Measurements from ENCODE around the gene CLNS1A. TPM values are rescaled to one million over a fixed set of nuclear protein-coding genes. Genes with fewer than 3 reads are reported as not detected.
"Not testable (repeated sequence)": the region's sequence is repeated elsewhere in the genome, so short reads cannot be mapped to it uniquely, and the experiment has no call there.

Gene CLNS1A
- total RNA-seq, 1 donor from 2014 or later: 221 TPM

DNA sequence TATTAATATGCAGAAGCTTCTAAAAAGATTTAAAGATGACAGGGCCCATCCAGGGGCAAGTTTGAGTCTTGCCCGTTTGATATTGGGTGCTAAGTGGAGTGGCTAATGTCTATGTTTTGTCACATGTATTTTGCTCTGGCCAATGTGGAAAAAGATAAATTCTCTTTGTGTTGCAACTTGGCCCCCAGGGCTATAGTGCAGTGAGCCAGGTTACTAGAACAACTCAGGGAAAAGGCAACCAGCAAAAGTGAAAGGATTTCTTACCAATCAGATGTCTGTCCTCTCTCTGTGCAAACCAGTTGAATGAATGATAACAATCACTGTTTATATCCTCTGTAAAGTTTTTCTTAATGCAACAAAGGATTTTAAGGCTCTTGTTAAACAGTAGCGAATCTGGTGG lies 4.6 kb upstream of the CLNS1A start:
- Histone ChIP-seq H3K27me3 (ENCODE audit: control insufficient read depth, insufficient read depth, low read length) (no peaks in the 10 kb centered on the region), H3K36me3 (ENCODE audit: control insufficient read depth, insufficient read depth, low read length) (no peaks in the 10 kb centered on the region), H3K4me3 (ENCODE audit: low read depth, low read length) (no peak overlapping the region)
- DNase-seq (ENCODE audit: low read depth) (no peak), FAIRE-seq (no peak)
- TF ChIP-seq, protein P1, sequence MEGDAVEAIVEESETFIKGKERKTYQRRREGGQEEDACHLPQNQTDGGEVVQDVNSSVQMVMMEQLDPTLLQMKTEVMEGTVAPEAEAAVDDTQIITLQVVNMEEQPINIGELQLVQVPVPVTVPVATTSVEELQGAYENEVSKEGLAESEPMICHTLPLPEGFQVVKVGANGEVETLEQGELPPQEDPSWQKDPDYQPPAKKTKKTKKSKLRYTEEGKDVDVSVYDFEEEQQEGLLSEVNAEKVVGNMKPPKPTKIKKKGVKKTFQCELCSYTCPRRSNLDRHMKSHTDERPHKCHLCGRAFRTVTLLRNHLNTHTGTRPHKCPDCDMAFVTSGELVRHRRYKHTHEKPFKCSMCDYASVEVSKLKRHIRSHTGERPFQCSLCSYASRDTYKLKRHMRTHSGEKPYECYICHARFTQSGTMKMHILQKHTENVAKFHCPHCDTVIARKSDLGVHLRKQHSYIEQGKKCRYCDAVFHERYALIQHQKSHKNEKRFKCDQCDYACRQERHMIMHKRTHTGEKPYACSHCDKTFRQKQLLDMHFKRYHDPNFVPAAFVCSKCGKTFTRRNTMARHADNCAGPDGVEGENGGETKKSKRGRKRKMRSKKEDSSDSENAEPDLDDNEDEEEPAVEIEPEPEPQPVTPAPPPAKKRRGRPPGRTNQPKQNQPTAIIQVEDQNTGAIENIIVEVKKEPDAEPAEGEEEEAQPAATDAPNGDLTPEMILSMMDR (IDR thresholded peaks at IDR 0.05; ENCODE audit: insufficient read depth, low read length, severe bottlenecking): no peak

- no peak for FAIRE-seq
Measured at GRCh38 chr11:77636731-77637344, 756 bp downstream of the CLNS1A start.

DNA sequence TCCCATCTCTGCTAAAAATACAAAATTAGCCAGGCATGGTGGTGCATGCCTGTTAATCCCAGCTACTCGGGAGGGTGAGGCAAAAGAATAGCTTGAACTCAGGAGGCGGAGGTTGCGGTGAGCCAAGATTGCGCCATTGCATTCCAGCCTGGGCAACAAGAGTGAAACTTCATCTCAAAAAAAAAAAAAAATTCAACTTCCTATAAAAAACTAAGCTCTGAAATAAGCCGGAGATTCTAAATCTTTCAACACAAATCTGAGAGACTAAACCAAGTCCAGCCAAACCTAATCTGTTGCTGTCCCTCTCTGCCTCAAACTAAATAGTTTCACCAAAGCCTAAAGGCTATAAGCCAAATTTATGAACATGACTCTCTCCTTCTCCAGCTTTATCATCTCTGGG lies 3.7 kb downstream of the CLNS1A start:
- not testable (repeated sequence) for H3K27me3 ChIP-seq (ENCODE audit: control insufficient read depth, insufficient read depth, low read length); FAIRE-seq; H3K4me3 ChIP-seq (ENCODE audit: low read depth, low read length); DNase-seq (ENCODE audit: low read depth); H3K36me3 ChIP-seq (ENCODE audit: control insufficient read depth, insufficient read depth, low read length)

More at GRCh38 chr11:77636731-77637344, 756 bp downstream of the CLNS1A start:
- no peak for DNase-seq (ENCODE audit: low read depth)
- H3K27me3 ChIP-seq (ENCODE audit: control insufficient read depth, insufficient read depth, low read length): no peaks in the 10 kb centered on the region
- peak overlapping the region; percentile 92 for H3K4me3 ChIP-seq (ENCODE audit: low read depth, low read length)
- TF ChIP-seq, protein P1 (IDR thresholded peaks at IDR 0.05; ENCODE audit: insufficient read depth, low read length, severe bottlenecking): no peak
- H3K36me3 ChIP-seq (ENCODE audit: control insufficient read depth, insufficient read depth, low read length): peaks cover 2% of the 10 kb centered on the region

GRCh38 chr11:77630157-77630710 lies 7.4 kb downstream of the CLNS1A start:
- TF ChIP-seq, protein P1 (IDR thresholded peaks at IDR 0.05; ENCODE audit: insufficient read depth, low read length, severe bottlenecking): no peak

GRCh38 chr11:77619576-77620198 lies 17.9 kb downstream of the CLNS1A start:
- no peak overlapping the region for H3K4me3 ChIP-seq (ENCODE audit: low read depth, low read length)
- peak; percentile 61 for DNase-seq (ENCODE audit: low read depth)
- FAIRE-seq: no peak
- H3K27me3 ChIP-seq (ENCODE audit: control insufficient read depth, insufficient read depth, low read length): no peaks in the 10 kb centered on the region
- TF ChIP-seq, protein P1 (IDR thresholded peaks at IDR 0.05; ENCODE audit: insufficient read depth, low read length, severe bottlenecking): peak; percentile 53
- H3K36me3 ChIP-seq (ENCODE audit: control insufficient read depth, insufficient read depth, low read length): peaks cover 8% of the 10 kb centered on the region

More at GRCh38 chr11:77630157-77630710, 7.4 kb downstream of the CLNS1A start:
- Histone ChIP-seq H3K27me3 (ENCODE audit: control insufficient read depth, insufficient read depth, low read length) (no peaks in the 10 kb centered on the region), H3K4me3 (ENCODE audit: low read depth, low read length) (no peak overlapping the region), H3K36me3 (ENCODE audit: control insufficient read depth, insufficient read depth, low read length) (peaks cover 2% of the 10 kb centered on the region)
- DNase-seq (ENCODE audit: low read depth) (no peak), FAIRE-seq (no peak)

DNA sequence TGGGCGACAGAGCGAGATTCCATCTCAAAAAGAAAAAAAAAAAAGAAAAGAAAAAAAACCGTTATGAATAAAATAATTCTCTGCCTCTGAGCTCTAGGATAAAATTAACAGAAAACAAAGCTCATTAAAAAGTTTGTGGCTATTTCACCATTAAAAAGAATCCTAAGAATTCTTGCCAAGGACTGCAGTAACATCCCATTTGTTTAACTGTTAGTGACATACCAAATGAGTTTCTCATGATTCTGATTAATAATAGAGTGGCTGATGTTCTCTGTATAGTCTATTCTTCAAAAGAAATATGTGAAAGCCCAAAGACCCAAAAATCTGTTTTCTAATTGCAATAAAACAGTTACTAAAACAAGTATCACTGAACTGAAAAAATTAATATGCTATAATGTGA lies 19.7 kb downstream of the CLNS1A start:
- Histone ChIP-seq H3K4me3 (ENCODE audit: low read depth, low read length) (no peak overlapping the region), H3K27me3 (ENCODE audit: control insufficient read depth, insufficient read depth, low read length) (no peaks in the 10 kb centered on the region), H3K36me3 (ENCODE audit: control insufficient read depth, insufficient read depth, low read length) (peaks cover 6% of the 10 kb centered on the region)
- FAIRE-seq (no peak), DNase-seq (ENCODE audit: low read depth) (no peak)
- TF ChIP-seq, protein P1 (IDR thresholded peaks at IDR 0.05; ENCODE audit: insufficient read depth, low read length, severe bottlenecking): no peak
